HG03159 (cell line): ENCODE data around the gene VSIR.

Source experiments
- ATAC-seq: cut with Tn5 transposase; IDR thresholded peaks from one replicate; pipeline ENCODE4 v1.9.1; 2021; ENCODE audit warnings: mild to moderate bottlenecking, moderate library complexity; ENCODE audit not compliant: unreplicated experiment

The VSIR gene

GRCh38 chr10:71773221-71773971 is at the start of gene VSIR:
Gene VSIR (minus strand): TSS chr10:71773520. CDS start chr10:71773439, 81 bp downstream.
- ATAC-seq: peak; percentile 60

- no peak for ATAC-seq
Measured at GRCh38 chr10:71821909-71822763, 48.8 kb upstream of the VSIR start.

- no peak for ATAC-seq
Measured at GRCh38 chr10:71820966-71821365, 47.6 kb upstream of the VSIR start.

GRCh38 chr10:71819985-71820384 is 46.7 kb upstream of the VSIR start:
- no peak for ATAC-seq

- no peak for ATAC-seq
Measured at GRCh38 chr10:71819441-71819861, 46.1 kb upstream of the VSIR start.

GRCh38 chr10:71818674-71819260 is 45.4 kb upstream of the VSIR start:
- no peak for ATAC-seq

- ATAC-seq: no peak
Measured at GRCh38 chr10:71817831-71818655, 44.7 kb upstream of the VSIR start.

- ATAC-seq: no peak
Measured at GRCh38 chr10:71816936-71817618, 43.8 kb upstream of the VSIR start.

GRCh38 chr10:71816421-71816851 is 43.1 kb upstream of the VSIR start:
- no peak for ATAC-seq

GRCh38 chr10:71815515-71816130 is 42.3 kb upstream of the VSIR start:
- ATAC-seq: no peak

GRCh38 chr10:71814922-71815411 is 41.6 kb upstream of the VSIR start:
- no peak for ATAC-seq

GRCh38 chr10:71812913-71813590 is 39.7 kb upstream of the VSIR start:
- no peak for ATAC-seq

- ATAC-seq: peak; percentile 57
Measured at GRCh38 chr10:71812016-71812912, 38.9 kb upstream of the VSIR start.

GRCh38 chr10:71811351-71811750 is 38.0 kb upstream of the VSIR start:
- ATAC-seq: no peak

GRCh38 chr10:71810048-71810750 is 36.9 kb upstream of the VSIR start:
- no peak for ATAC-seq

GRCh38 chr10:71809628-71810027 is 36.3 kb upstream of the VSIR start:
- no peak for ATAC-seq
